Stomach (tissue), 4 donors: ENCODE data around the gene TLE6.

ENCODE experiments used
- EP300 ChIP-seq: sonication (generic); formaldehyde crosslinking; IDR thresholded peaks from one replicate; pipeline ENCODE4 v1.6.1; 2017; ENCODE audit warnings: antibody characterized with exemption
- POLR2A ChIP-seq, 4 donors: fragments of 450-650 bp; IDR thresholded peaks; one replicate each; pipeline ENCODE4 v1.6.1; 2016; ENCODE audit warnings: antibody characterized with exemption in 4 of 4, control low read depth in 2 of 4, mild to moderate bottlenecking in 1 of 4, moderate library complexity in 1 of 4
- POLR2AphosphoS5 ChIP-seq, 3 donors: sonication (generic); formaldehyde crosslinking; IDR thresholded peaks; one replicate each; pipeline ENCODE4 v1.6.1; 2016; ENCODE audit warnings: antibody characterized with exemption in 3 of 3
- TF ChIP-seq, protein P1 (sequence below), 7 experiments: fragments of 450-650 bp in 4 of 7; fragments of 200-600 bp in 3 of 7; sonication (generic) in 3 of 7; IDR thresholded peaks; one replicate each; pipeline ENCODE4 v1.5.1; 2016 to 2019; ENCODE audit warnings: antibody characterized with exemption in 7 of 7, control low read depth in 2 of 7, mild to moderate bottlenecking in 1 of 7

GRCh38 chr19:2988568-2988967, 11.2 kb downstream of the TLE6 start:
- TF ChIP-seq, protein P1, sequence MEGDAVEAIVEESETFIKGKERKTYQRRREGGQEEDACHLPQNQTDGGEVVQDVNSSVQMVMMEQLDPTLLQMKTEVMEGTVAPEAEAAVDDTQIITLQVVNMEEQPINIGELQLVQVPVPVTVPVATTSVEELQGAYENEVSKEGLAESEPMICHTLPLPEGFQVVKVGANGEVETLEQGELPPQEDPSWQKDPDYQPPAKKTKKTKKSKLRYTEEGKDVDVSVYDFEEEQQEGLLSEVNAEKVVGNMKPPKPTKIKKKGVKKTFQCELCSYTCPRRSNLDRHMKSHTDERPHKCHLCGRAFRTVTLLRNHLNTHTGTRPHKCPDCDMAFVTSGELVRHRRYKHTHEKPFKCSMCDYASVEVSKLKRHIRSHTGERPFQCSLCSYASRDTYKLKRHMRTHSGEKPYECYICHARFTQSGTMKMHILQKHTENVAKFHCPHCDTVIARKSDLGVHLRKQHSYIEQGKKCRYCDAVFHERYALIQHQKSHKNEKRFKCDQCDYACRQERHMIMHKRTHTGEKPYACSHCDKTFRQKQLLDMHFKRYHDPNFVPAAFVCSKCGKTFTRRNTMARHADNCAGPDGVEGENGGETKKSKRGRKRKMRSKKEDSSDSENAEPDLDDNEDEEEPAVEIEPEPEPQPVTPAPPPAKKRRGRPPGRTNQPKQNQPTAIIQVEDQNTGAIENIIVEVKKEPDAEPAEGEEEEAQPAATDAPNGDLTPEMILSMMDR (IDR thresholded peaks at IDR 0.05): no peak
- TF ChIP-seq POLR2A (IDR thresholded peaks at IDR 0.05) (no peak), POLR2AphosphoS5 (IDR thresholded peaks at IDR 0.05) (no peak), EP300 (no peak)
